H1 (cell line): ENCODE data around the gene HLA-DQA1. TPM values are rescaled to one million over a fixed set of nuclear protein-coding genes. Genes with fewer than 3 reads are reported as not detected.

Experiments used
- CTCF ChIA-PET: fragments of 300-600 bp; sonication (Branson Sonifier 250); formaldehyde crosslinking; loops from one replicate; lab custom pipeline; 2021; ENCODE audit not compliant: partially characterized antibody; lab: Charles Lee
- POLR2A ChIA-PET: fragments of 300-600 bp; sonication (Branson Sonifier 250); formaldehyde crosslinking; loops from one replicate; lab custom pipeline; 2021; ENCODE audit warnings: inconsistent platforms; ENCODE audit not compliant: partially characterized antibody; lab: Charles Lee
- DNase-seq, 2 experiments: peaks; one replicate each; pipeline versions ENCODE4 v3.0.0 to v3.0.0-alpha.2; 2010 to 2022; ENCODE audit warnings: low spot score in 2 of 2, low read depth in 1 of 2, mixed read lengths in 1 of 2
- FAIRE-seq: peaks from 2 replicates; lab custom pipeline; 2011; peaks lifted over from hg19 to GRCh38; lab: Jason Lieb, UNC
- H2AFZ ChIP-seq: 2 replicates; pipeline ENCODE4 v1.8.1; 2012; ENCODE audit warnings: low read length, inconsistent platforms
- H2AK5ac ChIP-seq: 2 replicates; pipeline ENCODE4 v1.6.1; 2013; ENCODE audit warnings: low read depth, low read length
- H2BK120ac ChIP-seq: replicated peaks from 2 replicates; pipeline ENCODE3; 2013; ENCODE audit warnings: low read depth, low read length, inconsistent platforms
- H2BK12ac ChIP-seq: 2 replicates; pipeline ENCODE4 v1.6.1; 2013; ENCODE audit warnings: low read depth, low read length
- H2BK15ac ChIP-seq: 2 replicates; pipeline ENCODE4 v1.6.1; 2013; ENCODE audit warnings: low read length
- H2BK20ac ChIP-seq: 2 replicates; pipeline ENCODE4 v1.6.1; 2013; ENCODE audit warnings: low read length
- H2BK5ac ChIP-seq: 2 replicates; pipeline ENCODE4 v1.6.1; 2013; ENCODE audit warnings: low read depth, low read length
- H3K14ac ChIP-seq: 2 replicates; pipeline ENCODE4 v1.6.1; 2013; ENCODE audit warnings: inconsistent platforms; ENCODE audit not compliant: insufficient read length
- H3K18ac ChIP-seq: 2 replicates; pipeline ENCODE4 v1.6.1; 2013; ENCODE audit warnings: low read length; ENCODE audit errors: extremely low read depth
- H3K23ac ChIP-seq: 2 replicates; pipeline ENCODE4 v1.6.1; 2013; ENCODE audit warnings: inconsistent platforms; ENCODE audit not compliant: insufficient read length
- H3K23me2 ChIP-seq: 2 replicates; pipeline ENCODE4 v1.6.1; 2013; ENCODE audit warnings: low read depth, low read length
- H3K27ac ChIP-seq: 2 replicates; pipeline ENCODE4 v1.6.1; 2011; ENCODE audit warnings: low read depth, low read length, inconsistent platforms
- H3K27me3 ChIP-seq, 4 experiments: replicated peaks in 1 of 4; 1 replicate in 1 of 4; 2 replicates in 3 of 4; pipeline versions ENCODE4 v1.6.1 to v1.8.1; 2011 to 2013; ENCODE audit warnings: low read length in 3 of 4, mild to moderate bottlenecking in 3 of 4, inconsistent platforms in 2 of 4, mixed read lengths in 2 of 4, moderate library complexity in 1 of 4; ENCODE audit not compliant: control insufficient read depth in 3 of 4, insufficient read depth in 3 of 4; ENCODE audit errors: extremely low read depth in 1 of 4
- H3K36me3 ChIP-seq, 4 experiments: 2 replicates each; pipeline versions ENCODE4 v1.6.1 to v1.8.1; 2011 to 2013; ENCODE audit warnings: mild to moderate bottlenecking in 4 of 4, low read length in 3 of 4, moderate library complexity in 2 of 4, control low read depth in 1 of 4, inconsistent platforms in 1 of 4; ENCODE audit not compliant: insufficient read depth in 4 of 4, control insufficient read depth in 2 of 4
- H3K4ac ChIP-seq: replicated peaks from 2 replicates; pipeline ENCODE3; 2013; ENCODE audit warnings: low read length, low read depth, mixed read lengths, inconsistent platforms; ENCODE audit not compliant: insufficient read length
- H3K4me1 ChIP-seq, 4 experiments: replicated peaks in 1 of 4; 1 replicate in 1 of 4; 2 replicates in 3 of 4; pipeline versions ENCODE4 v1.6.1 to v1.8.1; 2011 to 2013; ENCODE audit warnings: low read length in 3 of 4, inconsistent platforms in 2 of 4, mixed read lengths in 1 of 4; ENCODE audit not compliant: insufficient read depth in 4 of 4, control insufficient read depth in 3 of 4
- H3K4me2 ChIP-seq, 2 experiments: 2 replicates each; pipeline versions ENCODE4 v1.6.1 to v1.8.1; 2011 to 2013; ENCODE audit warnings: low read depth in 2 of 2, low read length in 2 of 2, control low read depth in 1 of 2, inconsistent platforms in 1 of 2, mild to moderate bottlenecking in 1 of 2; ENCODE audit not compliant: insufficient read depth in 1 of 2
- H3K4me3 ChIP-seq, 4 experiments: fragments of 200-600, 300-600 bp in 1 of 4; sonication (generic), shearing (Covaris generic), sonication (Bioruptor Twin) in 1 of 4; 2 replicates each; pipeline versions ENCODE4 v1.5.1 to v1.8.1; 2011 to 2016; ENCODE audit warnings: low read length in 4 of 4, low read depth in 3 of 4, control low read depth in 2 of 4, inconsistent platforms in 2 of 4, mild to moderate bottlenecking in 2 of 4, mixed read lengths in 1 of 4, moderate library complexity in 1 of 4; ENCODE audit not compliant: insufficient read depth in 2 of 4; ENCODE audit errors: extremely low read depth in 1 of 4
- H3K56ac ChIP-seq: replicated peaks from 2 replicates; pipeline ENCODE3; 2013; ENCODE audit warnings: low read depth, mild to moderate bottlenecking, mixed read lengths, low read length, inconsistent platforms; ENCODE audit not compliant: insufficient read length
- H3K79me1 ChIP-seq: 2 replicates; pipeline ENCODE4 v1.6.1; 2013; ENCODE audit warnings: low read depth, low read length, control low read depth
- H3K79me2 ChIP-seq, 2 experiments: 2 replicates each; pipeline versions ENCODE4 v1.6.1 to v1.8.1; 2012 to 2013; ENCODE audit warnings: low read length in 2 of 2, mild to moderate bottlenecking in 2 of 2, inconsistent platforms in 1 of 2; ENCODE audit not compliant: insufficient read depth in 2 of 2, control insufficient read depth in 1 of 2
- H3K9ac ChIP-seq, 4 experiments: replicated peaks in 1 of 4; 1 replicate in 1 of 4; 2 replicates in 3 of 4; pipeline versions ENCODE4 v1.6.1 to v1.8.1; 2011 to 2013; ENCODE audit warnings: low read depth in 3 of 4, low read length in 3 of 4, control low read depth in 2 of 4, mild to moderate bottlenecking in 2 of 4, moderate library complexity in 2 of 4, inconsistent platforms in 1 of 4; ENCODE audit errors: extremely low read depth in 1 of 4
- H3K9me3 ChIP-seq, 2 experiments: 2 replicates each; pipeline versions ENCODE4 v1.6.1 to v1.8.1; 2012 to 2013; ENCODE audit warnings: mild to moderate bottlenecking in 2 of 2, moderate library complexity in 2 of 2, control low read depth in 1 of 2, inconsistent platforms in 1 of 2, low read depth in 1 of 2, low read length in 1 of 2, mixed read lengths in 1 of 2; ENCODE audit not compliant: insufficient read depth in 2 of 2
- H4K20me1 ChIP-seq, 2 experiments: replicated peaks in 1 of 2; 2 replicates each; pipeline versions ENCODE3 to v1.8.1; 2011 to 2013; ENCODE audit warnings: inconsistent platforms in 2 of 2, low read length in 2 of 2, mild to moderate bottlenecking in 1 of 2; ENCODE audit not compliant: insufficient read depth in 2 of 2, control insufficient read depth in 1 of 2
- H4K5ac ChIP-seq: 2 replicates; pipeline ENCODE4 v1.6.1; 2013; ENCODE audit warnings: low read length, low read depth, mixed read lengths, inconsistent platforms; ENCODE audit not compliant: insufficient read length
- H4K8ac ChIP-seq: 2 replicates; pipeline ENCODE4 v1.8.0; 2013; ENCODE audit warnings: mild to moderate bottlenecking, moderate library complexity, low read length, inconsistent platforms; ENCODE audit not compliant: insufficient read depth; ENCODE audit errors: extremely low read depth
- H4K91ac ChIP-seq: replicated peaks from 2 replicates; pipeline ENCODE3; 2013; ENCODE audit warnings: low read length, mixed read lengths, inconsistent platforms; ENCODE audit not compliant: insufficient read length
- CBX5 ChIP-seq: fragments of 300-800, 300-1000 bp; sonication (generic); IDR thresholded peaks from 2 replicates; pipeline ENCODE4 v1.7.1; 2016; ENCODE audit warnings: antibody characterized with exemption, low read length, low read depth
- CHD2 ChIP-seq: IDR thresholded peaks from 2 replicates; pipeline ENCODE4 v1.6.1; 2012; ENCODE audit warnings: low read length, improper control_type of control experiment
- EP300 ChIP-seq, 2 experiments: IDR thresholded peaks; 1 replicate in 1 of 2; 2 replicates in 1 of 2; pipeline ENCODE4 v1.6.1; 2011 to 2012; ENCODE audit warnings: low read depth in 2 of 2, low read length in 2 of 2, mild to moderate bottlenecking in 2 of 2, borderline replicate concordance in 1 of 2, inconsistent platforms in 1 of 2, moderate library complexity in 1 of 2
- HDAC2 ChIP-seq, 2 experiments: fragments of 300-600 bp in 1 of 2; sonication (generic) in 1 of 2; IDR thresholded peaks; 2 replicates each; pipeline ENCODE4 v1.6.1; 2011 to 2012; ENCODE audit warnings: low read depth in 2 of 2, low read length in 2 of 2, mild to moderate bottlenecking in 2 of 2, moderate library complexity in 2 of 2, borderline replicate concordance in 1 of 2, inconsistent platforms in 1 of 2
- SIRT6 ChIP-seq: IDR thresholded peaks from one replicate; pipeline ENCODE4 v1.7.1; 2012; ENCODE audit warnings: low read length, inconsistent platforms
- SP4 ChIP-seq: IDR thresholded peaks from 2 replicates; pipeline ENCODE4 v1.6.1; 2012; ENCODE audit warnings: low read length, inconsistent platforms
- TAF7 ChIP-seq: optimal IDR thresholded peaks from 2 replicates; pipeline ENCODE3; 2011; ENCODE audit warnings: low read depth, mild to moderate bottlenecking, inconsistent platforms, low read length, moderate library complexity, borderline replicate concordance
- WGBS, 2 experiments: shearing (Covaris generic) in 1 of 2; methylation state at CpG; one replicate each; pipeline versions ENCODE4 v1.1.6 to v1.1.7; 2013 to 2015; ENCODE audit warnings: low lambda C conversion rate in 2 of 2, mixed read lengths in 2 of 2, inconsistent platforms in 1 of 2, low coverage in 1 of 2, missing lambda C conversion rate in 1 of 2; ENCODE audit not compliant: insufficient replicate concordance in 2 of 2, insufficient coverage in 1 of 2, insufficient read length in 1 of 2; ENCODE audit errors: extremely low coverage in 1 of 2, missing lambda C conversion rate in 1 of 2; 5-methylcytosine and 5-hydroxymethylcytosine counted together
- polyA plus RNA-seq, 7 experiments: library from polyadenylated mRNA; depleted of rRNA in 3 of 7; stranded (reverse) in 5 of 7; unstranded in 2 of 7; fragments of >200 nt in 5 of 7; fragments of 200-250 nt in 2 of 7; gene quantifications; 1 replicate in 5 of 7; 2 replicates in 1 of 7; 4 replicates in 1 of 7; pipeline versions ENCODE4 v1.2.1 to v1.2.3, GENCODE V29; 2011 to 2013; ENCODE audit warnings: missing spikeins in 2 of 7, mixed read lengths in 2 of 7
- total RNA-seq: library from RNA; stranded (reverse); fragmentation: NEBNext Ultra II Directional; extraction: Animal tissue kit (Norgen Biotek cat#: 25700); gene quantifications from 2 replicates; pipeline ENCODE4 v1.2.1, GENCODE V29; 2021
- TF ChIP-seq, protein P1 (sequence below), 3 experiments: IDR thresholded peaks; 1 replicate in 2 of 3; 2 replicates in 1 of 3; pipeline versions ENCODE4 v1.5.1 to v1.6.1; 2011; ENCODE audit warnings: low read length in 3 of 3, mild to moderate bottlenecking in 3 of 3, inconsistent platforms in 2 of 3, low read depth in 1 of 3, moderate library complexity in 1 of 3; ENCODE audit not compliant: insufficient read depth in 1 of 3; ENCODE audit errors: control extremely low read depth in 1 of 3

Gene HLA-DQA1
- total and polyA plus RNA-seq, 2 of the 8 experiments (the other 6 are each of a cell fraction or from before 2014, with no cell fraction given) = 0.12 TPM; not detected in 1

DNA sequence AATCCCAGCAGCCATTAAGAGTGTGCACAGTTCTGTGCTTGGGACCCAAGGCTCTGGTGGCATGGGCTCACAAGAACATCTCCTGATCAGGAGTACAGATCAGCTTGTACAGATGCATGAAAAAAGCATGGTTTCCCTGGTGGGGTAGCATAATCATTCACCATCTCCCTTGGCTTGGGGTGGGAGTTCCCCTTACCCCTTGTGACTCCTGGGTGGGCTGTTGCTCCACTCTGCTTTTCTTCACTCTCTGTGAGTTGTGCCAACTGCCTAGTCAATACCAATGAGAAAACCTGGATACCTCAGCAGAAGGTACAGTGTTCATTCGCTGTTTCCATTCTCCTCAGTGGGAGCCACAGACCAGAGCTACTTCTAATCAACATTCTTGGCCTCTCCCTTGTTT lies 42.8 kb downstream of the HLA-DQA1 start:
- Histone ChIP-seq H2BK5ac (no peak overlapping the region), H3K18ac (no peak overlapping the region), H3K36me3 (no peaks in the 10 kb centered on the region), H2BK120ac (no peak overlapping the region), H3K4me2 (no peak overlapping the region), H3K9me3 (no peaks in the 10 kb centered on the region; a peak in 1 of 4 replicates), H3K9ac (no peak overlapping the region), H2AFZ (no peak overlapping the region), H4K20me1 (no peaks in the 10 kb centered on the region), H3K23me2 (no peaks in the 10 kb centered on the region), H3K4me3 (no peak overlapping the region), H3K27me3 (no peaks in the 10 kb centered on the region), H4K5ac (no peak overlapping the region), H2BK15ac (no peak overlapping the region), H3K56ac (no peak overlapping the region), H3K4ac (no peak overlapping the region), H3K4me1 (no peaks in the 10 kb centered on the region; a peak in 1 of 7 replicates), H3K23ac (no peak overlapping the region), H3K79me2 (no peaks in the 10 kb centered on the region), H3K14ac (no peak overlapping the region), H4K91ac (no peak overlapping the region), H4K8ac (no peak overlapping the region), H2BK12ac (no peak overlapping the region), H3K79me1 (no peaks in the 10 kb centered on the region), H2AK5ac (no peak overlapping the region), H3K27ac (no peak overlapping the region), H2BK20ac (no peak overlapping the region)
- ChIA-PET POLR2A (no interaction called here), CTCF (no interaction called here)
- no peak for TF ChIP-seq TAF7
- no peak for TF ChIP-seq HDAC2 (IDR thresholded peaks at IDR 0.05; ENCODE audit: borderline replicate concordance in 1 of 2, low read depth in 2 of 2, low read length in 2 of 2)
- no peak for TF ChIP-seq SP4
- TF ChIP-seq, protein P1, sequence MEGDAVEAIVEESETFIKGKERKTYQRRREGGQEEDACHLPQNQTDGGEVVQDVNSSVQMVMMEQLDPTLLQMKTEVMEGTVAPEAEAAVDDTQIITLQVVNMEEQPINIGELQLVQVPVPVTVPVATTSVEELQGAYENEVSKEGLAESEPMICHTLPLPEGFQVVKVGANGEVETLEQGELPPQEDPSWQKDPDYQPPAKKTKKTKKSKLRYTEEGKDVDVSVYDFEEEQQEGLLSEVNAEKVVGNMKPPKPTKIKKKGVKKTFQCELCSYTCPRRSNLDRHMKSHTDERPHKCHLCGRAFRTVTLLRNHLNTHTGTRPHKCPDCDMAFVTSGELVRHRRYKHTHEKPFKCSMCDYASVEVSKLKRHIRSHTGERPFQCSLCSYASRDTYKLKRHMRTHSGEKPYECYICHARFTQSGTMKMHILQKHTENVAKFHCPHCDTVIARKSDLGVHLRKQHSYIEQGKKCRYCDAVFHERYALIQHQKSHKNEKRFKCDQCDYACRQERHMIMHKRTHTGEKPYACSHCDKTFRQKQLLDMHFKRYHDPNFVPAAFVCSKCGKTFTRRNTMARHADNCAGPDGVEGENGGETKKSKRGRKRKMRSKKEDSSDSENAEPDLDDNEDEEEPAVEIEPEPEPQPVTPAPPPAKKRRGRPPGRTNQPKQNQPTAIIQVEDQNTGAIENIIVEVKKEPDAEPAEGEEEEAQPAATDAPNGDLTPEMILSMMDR (IDR thresholded peaks at IDR 0.05; ENCODE audit: control extremely low read depth in 1 of 3, insufficient read depth in 1 of 3, low read depth in 1 of 3, low read length in 3 of 3) = no peak
- TF ChIP-seq CHD2 = no peak
- no peak for TF ChIP-seq CBX5
- no peak for TF ChIP-seq SIRT6
- TF ChIP-seq EP300 (IDR thresholded peaks at IDR 0.05; ENCODE audit: borderline replicate concordance in 1 of 2, low read depth in 2 of 2, low read length in 2 of 2) = no peak
- FAIRE-seq (no peak), DNase-seq (no peak)
- 50% methylated on average over 1 of the region's 1 CpG; no CpG with 5 or more reads in 1 of the 2 experiments for WGBS, 2 experiments
